ENCODE data around the gene ARHGAP24.
A peak's percentile ranks its signal among the peaks of the same experiment; 100 is the strongest.
"Not testable (repeated sequence)": the region's sequence is repeated elsewhere in the genome, so short reads cannot be mapped to it uniquely, and the experiment has no call there.

ARHGAP24 gene

DNA sequence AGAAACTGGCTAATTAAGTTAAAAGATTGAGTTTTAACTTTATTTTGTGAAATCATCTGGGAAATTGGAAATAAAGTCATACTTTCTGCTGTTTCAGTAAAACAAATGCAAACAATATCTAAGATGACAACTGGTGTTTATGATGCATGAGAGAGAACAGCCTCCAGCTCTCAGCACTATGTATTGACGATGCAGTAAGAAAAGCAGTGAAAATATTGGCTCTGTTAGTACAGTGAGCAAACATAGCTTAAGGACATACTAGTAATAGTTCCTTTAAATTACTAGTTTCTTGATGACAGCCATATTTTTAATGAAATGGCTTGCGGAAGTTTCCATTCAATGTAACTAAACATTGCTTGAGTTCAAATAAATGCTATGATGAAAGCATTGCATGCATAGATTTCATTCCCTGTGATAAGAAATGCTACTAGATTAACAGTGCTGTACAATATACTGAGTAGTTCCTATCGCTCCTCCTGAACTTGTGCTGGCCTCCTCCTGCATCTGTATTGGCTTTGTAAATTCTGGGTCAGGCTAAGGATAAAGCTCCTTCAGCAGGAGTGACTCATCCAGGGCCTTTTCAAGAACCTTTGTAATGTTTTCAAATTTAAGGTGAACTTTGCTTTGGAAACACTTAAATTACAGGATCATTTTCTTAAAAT is 11.6 kb downstream of the ARHGAP24 start:
- DNase-seq, result no peak

GRCh38 chr4:85488416-85488815 is 13.5 kb downstream of the ARHGAP24 start:
- DNase-seq, result no peak

- DNase-seq, result no peak
Measured at GRCh38 chr4:85489273-85489981, 14.5 kb downstream of the ARHGAP24 start.

DNA sequence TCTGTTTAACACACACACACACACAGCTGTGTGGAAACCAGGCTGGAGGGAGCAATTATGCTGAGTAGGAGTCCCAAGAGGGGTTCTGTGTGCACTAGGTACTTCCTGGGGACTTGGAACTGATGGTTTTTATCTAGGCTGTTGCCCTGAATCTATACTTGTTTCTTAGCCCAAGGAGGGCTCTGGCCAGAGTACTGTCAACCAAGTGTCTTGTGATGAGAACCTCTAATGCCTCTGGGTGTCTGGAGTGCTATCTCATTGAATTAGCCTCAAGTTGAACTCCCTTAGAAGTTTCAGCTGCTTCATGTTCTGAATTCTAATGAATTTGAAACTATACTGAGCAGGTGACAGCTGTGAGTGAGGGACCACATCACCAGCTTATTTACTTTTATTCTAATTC is 16.6 kb downstream of the ARHGAP24 start:
- peak; percentile 46 for DNase-seq

- no peak for DNase-seq
Measured at GRCh38 chr4:85492336-85492735, 17.4 kb downstream of the ARHGAP24 start.

- no peak for DNase-seq
Measured at GRCh38 chr4:85495621-85496020, 20.7 kb downstream of the ARHGAP24 start.

DNA sequence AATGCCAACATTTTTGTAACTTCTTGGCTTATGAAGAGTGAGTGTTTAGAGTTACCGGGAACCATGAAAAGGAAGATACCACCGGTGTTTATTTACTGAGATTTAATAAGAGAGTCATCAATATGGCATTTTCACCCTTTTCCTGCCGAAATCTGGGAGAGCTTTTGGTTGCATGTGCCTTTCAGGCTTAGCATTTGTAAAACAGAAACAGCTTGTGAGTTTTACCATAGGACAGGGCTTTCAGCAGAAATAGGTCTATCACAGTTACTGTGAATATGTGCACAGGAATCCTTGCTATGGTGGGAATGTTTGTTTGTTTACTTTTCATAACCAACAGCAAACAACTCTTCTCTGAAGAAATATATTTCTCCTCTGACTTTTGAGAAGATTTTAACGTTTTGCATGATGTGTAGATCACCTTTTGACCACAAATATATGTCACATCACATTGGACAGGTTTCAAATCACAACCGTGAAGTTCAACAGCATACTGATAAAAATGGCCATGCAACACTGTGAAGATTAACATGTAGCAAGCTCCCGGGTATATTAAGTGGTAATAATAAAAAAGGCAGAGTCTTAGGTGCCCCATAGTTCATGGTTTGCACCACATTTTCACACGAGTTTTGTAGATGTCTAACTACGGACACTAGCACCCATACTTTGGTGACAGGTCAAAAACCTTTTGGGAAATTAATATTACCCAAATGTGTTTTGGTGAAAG is 21.3 kb downstream of the ARHGAP24 start:
- DNase-seq, result no peak

GRCh38 chr4:85496933-85497332 is 22.0 kb downstream of the ARHGAP24 start:
- no peak for DNase-seq

- DNase-seq, result no peak
Measured at GRCh38 chr4:85498068-85498733, 23.3 kb downstream of the ARHGAP24 start.

- DNase-seq, result no peak
Measured at GRCh38 chr4:85499573-85499972, 24.6 kb downstream of the ARHGAP24 start.

DNA sequence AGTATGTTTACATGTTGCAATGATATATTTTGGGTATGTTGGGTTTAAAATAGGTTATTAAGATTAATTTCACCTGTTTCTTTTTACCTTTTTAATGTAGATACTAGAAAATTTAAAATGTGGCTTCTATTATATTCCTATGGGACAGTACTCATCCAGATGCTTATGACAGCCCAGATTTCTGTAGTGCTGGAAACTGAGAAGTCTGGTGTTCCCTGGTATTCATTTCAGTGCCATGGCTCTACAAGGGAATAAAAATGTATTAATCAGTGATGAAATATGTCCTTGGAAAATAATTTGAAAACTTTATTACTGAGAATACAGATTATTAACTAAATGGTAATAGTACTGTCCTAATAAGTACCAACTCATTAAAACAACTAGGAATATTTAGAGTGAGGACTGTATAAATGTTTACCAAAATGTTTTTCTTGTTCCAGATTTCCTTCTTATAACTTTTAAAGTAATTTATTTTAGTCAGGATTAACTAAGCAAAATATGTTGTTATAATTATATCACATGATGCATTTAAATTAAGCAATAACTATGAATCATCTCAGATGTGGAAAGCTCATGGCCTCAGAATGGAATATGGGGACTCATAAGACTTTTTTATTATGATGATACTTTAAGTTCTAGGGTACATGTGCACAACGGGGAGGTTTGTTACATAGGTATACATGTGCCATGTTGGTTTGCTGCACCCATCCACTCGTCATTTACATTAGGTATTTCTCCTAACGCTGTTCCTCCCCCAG is 25.3 kb downstream of the ARHGAP24 start:
- DNase-seq, result no peak

DNA sequence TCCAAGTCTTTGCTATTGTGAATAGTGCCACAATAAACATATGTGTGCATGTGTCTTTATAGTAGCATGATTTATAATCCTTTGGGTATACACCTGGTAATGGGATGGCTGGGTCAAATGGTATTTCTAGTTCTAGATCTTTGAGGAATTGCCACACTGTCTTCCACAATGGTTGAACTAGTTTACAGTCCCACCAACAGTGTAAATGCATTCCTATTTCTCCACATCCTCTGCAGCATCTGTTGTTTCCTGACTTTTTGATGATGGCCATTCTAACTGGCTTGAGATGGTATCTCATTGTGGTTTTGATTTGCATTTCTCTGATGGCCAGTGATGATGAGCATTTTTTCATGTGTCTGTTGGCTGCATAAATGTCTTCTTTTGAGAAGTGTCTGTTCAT is 26.2 kb downstream of the ARHGAP24 start:
- DNase-seq, result not testable (repeated sequence)

DNA sequence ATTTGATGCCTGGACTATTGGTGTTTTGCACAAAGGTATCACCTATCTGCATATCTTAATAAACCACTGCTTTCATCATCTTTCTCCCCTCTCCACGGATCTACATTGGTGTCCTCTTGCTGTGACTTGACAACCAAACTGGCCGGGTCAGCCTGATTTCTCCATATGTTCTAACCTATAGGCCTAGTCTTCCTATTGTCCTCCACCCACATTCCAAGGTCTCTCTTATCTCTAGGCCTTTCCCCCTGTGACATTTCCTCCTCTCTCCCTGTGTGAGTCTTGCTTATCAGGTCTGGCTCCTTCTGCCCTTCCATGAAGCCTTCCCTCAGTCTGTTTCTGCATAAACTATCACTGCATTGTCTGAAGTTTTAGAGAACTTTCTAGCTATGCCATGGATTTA is 33.7 kb downstream of the ARHGAP24 start:
- DNase-seq, result no peak

DNA sequence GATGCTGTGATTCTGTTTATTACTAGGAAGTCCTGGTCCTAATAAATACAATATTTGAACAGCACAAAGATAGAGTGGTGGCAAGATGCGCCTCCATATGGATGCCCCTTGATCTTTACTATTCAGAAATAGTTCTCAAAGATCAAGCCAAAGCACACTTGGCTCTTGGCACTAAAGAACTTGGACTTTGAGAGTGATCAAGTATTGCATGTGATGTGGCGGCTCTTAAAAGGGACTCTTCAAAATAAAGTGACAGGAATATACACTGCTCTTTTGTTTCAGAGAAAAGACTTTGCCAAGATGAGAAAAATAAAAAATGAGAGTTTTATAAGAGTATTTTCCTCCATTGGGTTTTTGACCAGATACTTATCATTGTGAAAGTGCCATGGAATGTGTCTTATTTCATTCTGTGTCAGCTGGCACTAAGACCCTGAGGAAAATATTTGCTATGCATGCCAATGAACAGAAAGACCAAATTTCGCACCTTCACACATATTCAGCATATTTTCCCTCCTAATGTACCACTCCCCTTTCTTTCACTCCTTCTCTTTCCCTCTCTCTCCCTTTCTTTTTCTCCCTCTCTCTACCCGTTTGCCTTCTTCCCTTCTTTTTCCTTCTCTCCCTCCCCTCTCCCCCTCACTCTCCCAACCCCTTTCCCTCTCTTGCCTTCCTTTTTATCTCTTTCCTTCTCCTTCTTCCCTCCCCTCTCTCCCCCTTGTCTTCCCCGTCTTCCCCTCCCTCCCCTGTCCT is 35.1 kb downstream of the ARHGAP24 start:
- no peak for DNase-seq

DNA sequence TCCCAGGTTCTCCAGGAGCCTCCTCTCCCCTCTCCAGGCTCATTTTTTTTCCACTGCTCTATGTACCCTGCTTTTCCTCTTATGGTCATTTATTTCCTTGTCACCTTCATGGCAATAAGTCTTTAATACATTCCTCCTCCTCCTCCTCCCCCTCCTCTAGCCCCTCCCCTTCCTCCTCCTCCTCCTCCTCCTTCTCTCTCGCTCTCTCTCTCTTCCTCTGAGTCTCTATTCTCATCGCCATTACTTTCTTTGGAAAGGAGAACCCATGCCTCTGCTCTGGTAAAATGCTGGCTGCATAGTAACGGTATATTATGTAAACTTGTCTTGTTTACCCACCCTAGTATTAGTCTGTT is 35.7 kb downstream of the ARHGAP24 start:
- no peak for DNase-seq

- DNase-seq, result no peak
Measured at GRCh38 chr4:85512446-85513205, 37.7 kb downstream of the ARHGAP24 start.

GRCh38 chr4:85514117-85514516 is 39.2 kb downstream of the ARHGAP24 start:
- DNase-seq, result no peak

GRCh38 chr4:85514783-85515182 is 39.8 kb downstream of the ARHGAP24 start:
- no peak for DNase-seq

- no peak for DNase-seq
Measured at GRCh38 chr4:85515701-85516100, 40.8 kb downstream of the ARHGAP24 start.

GRCh38 chr4:85518526-85518925 is 43.6 kb downstream of the ARHGAP24 start:
- DNase-seq, result not testable (repeated sequence)

Measured in NCI-H1092 (cell line).